GM12878 (cell line): ENCODE data around the gene MLKL. TPM values are rescaled to one million over a fixed set of nuclear protein-coding genes. Genes with fewer than 3 reads are reported as not detected.

Experiments
- ATAC-seq: fragments of 200-7000 bp; cut with Tn5 transposase; 3 replicates; pipeline ENCODE4 v1.9.1; 2020; ENCODE audit warnings: mild to moderate bottlenecking, moderate library complexity
- BruUV-seq: library from RNA; stranded (reverse); fragments of 400-500 nt; replicated peaks from 2 replicates; lab custom pipeline; 2021; lab: Mats Ljungman, UMichigan
- CTCF ChIA-PET: fragments of 300-600 bp; sonication (Branson Sonifier 250); formaldehyde crosslinking; extraction: SDS; loops from one replicate; lab custom pipeline; 2021; ENCODE audit warnings: inconsistent platforms; lab: Yijun Ruan, JAX
- POLR2A ChIA-PET: fragments of 350-600 bp; formaldehyde crosslinking; extraction: SDS; loops from one replicate; lab custom pipeline; 2021; ENCODE audit warnings: inconsistent platforms; lab: Charles Lee
- RAD21 ChIA-PET: fragments of 300-600 bp; sonication (Branson Sonifier 250); formaldehyde crosslinking; loops from one replicate; lab custom pipeline; 2023; ENCODE audit warnings: antibody characterized with exemption; ENCODE audit not compliant: unreplicated experiment; lab: Charles Lee
- SMC1A ChIA-PET: fragments of 300-600 bp; sonication (Branson Sonifier 250); formaldehyde crosslinking; loops from one replicate; lab custom pipeline; 2023; ENCODE audit not compliant: unreplicated experiment, uncharacterized antibody; lab: Charles Lee
- DNase-seq: peaks from one replicate; pipeline ENCODE4 v3.0.0-alpha.2; 2011; ENCODE audit warnings: low read depth, low spot score
- FAIRE-seq: peaks from 3 replicates; lab custom pipeline; 2011; peaks lifted over from hg19 to GRCh38; lab: Jason Lieb, UNC
- H2AFZ ChIP-seq: 2 replicates; pipeline ENCODE4 v1.6.0; 2011; ENCODE audit warnings: low read depth, low read length, control low read depth; ENCODE audit not compliant: control insufficient read depth
- H3K27ac ChIP-seq: 2 replicates; pipeline ENCODE4 v1.5.1; 2011; ENCODE audit warnings: control low read depth; ENCODE audit not compliant: control insufficient read depth, insufficient read depth
- H3K27me3 ChIP-seq, 2 experiments: replicated peaks in 1 of 2; 2 replicates each; pipeline versions ENCODE4 v1.6.0 to v1.6.1; 2011; ENCODE audit warnings: low read length in 1 of 2; ENCODE audit not compliant: control insufficient read depth in 2 of 2, insufficient read depth in 2 of 2
- H3K36me3 ChIP-seq, 2 experiments: 2 replicates each; pipeline ENCODE4 v1.5.1; 2011; ENCODE audit warnings: low read length in 1 of 2; ENCODE audit not compliant: control insufficient read depth in 2 of 2, insufficient read depth in 2 of 2
- H3K4me1 ChIP-seq: 2 replicates; pipeline ENCODE4 v1.6.1; 2011; ENCODE audit warnings: mild to moderate bottlenecking, low read length, moderate library complexity, mixed read lengths; ENCODE audit not compliant: control insufficient read depth, insufficient read depth
- H3K4me2 ChIP-seq: 2 replicates; pipeline ENCODE4 v1.6.0; 2011; ENCODE audit warnings: control low read depth; ENCODE audit not compliant: control insufficient read depth, insufficient read depth
- H3K4me3 ChIP-seq: fragments of 200-600 bp; sonication (generic); 2 replicates; pipeline ENCODE4 v1.5.1; 2016
- H3K79me2 ChIP-seq: 2 replicates; pipeline ENCODE4 v1.6.0; 2011; ENCODE audit warnings: low read length; ENCODE audit not compliant: control insufficient read depth, insufficient read depth
- H3K9ac ChIP-seq: 2 replicates; pipeline ENCODE4 v1.8.0; 2011; ENCODE audit warnings: low read length, control low read depth, mixed read lengths; ENCODE audit not compliant: control insufficient read depth, insufficient read depth
- H3K9me3 ChIP-seq: replicated peaks from 3 replicates; pipeline ENCODE4 v1.5.1; 2011; ENCODE audit warnings: mild to moderate bottlenecking, low read length; ENCODE audit not compliant: control insufficient read depth, insufficient read depth
- H4K20me1 ChIP-seq: 2 replicates; pipeline ENCODE4 v1.6.0; 2011; ENCODE audit not compliant: control insufficient read depth, insufficient read depth
- CTCF ChIP-seq, 3 experiments: IDR thresholded peaks in 2 of 3; conservative IDR thresholded peaks in 1 of 3; 2 replicates each; pipeline ENCODE4 v1.5.1; 2011; ENCODE audit warnings: low read depth in 3 of 3, low read length in 3 of 3, mild to moderate bottlenecking in 3 of 3, control low read depth in 2 of 3, moderate library complexity in 2 of 3, inconsistent platforms in 1 of 3, mixed read lengths in 1 of 3; ENCODE audit not compliant: control insufficient read depth in 2 of 3, insufficient read depth in 1 of 3; ENCODE audit errors: extremely low read depth in 1 of 3
- MAX ChIP-seq: IDR thresholded peaks from 2 replicates; pipeline ENCODE4 v1.6.1; 2012; ENCODE audit warnings: low read depth, low read length, improper control_type of control experiment
- NFYB ChIP-seq: IDR thresholded peaks from 2 replicates; pipeline ENCODE4 v1.6.1; 2011; ENCODE audit warnings: low read depth, mild to moderate bottlenecking, low read length, improper control_type of control experiment, moderate library complexity; ENCODE audit not compliant: insufficient read depth
- NR2C2 ChIP-seq: IDR thresholded peaks from 2 replicates; pipeline ENCODE4 v1.6.1; 2011; ENCODE audit warnings: borderline replicate concordance, low read depth; ENCODE audit not compliant: control insufficient read depth, insufficient read length
- POLR2AphosphoS5 ChIP-seq: IDR thresholded peaks from 2 replicates; pipeline ENCODE4 v1.6.1; 2011; ENCODE audit warnings: mild to moderate bottlenecking, low read length, inconsistent platforms
- SRF ChIP-seq, 2 experiments: IDR thresholded peaks; 2 replicates each; pipeline ENCODE4 v1.6.1; 2011; ENCODE audit warnings: low read depth in 2 of 2, low read length in 2 of 2, mild to moderate bottlenecking in 1 of 2, moderate library complexity in 1 of 2
- ZNF274 ChIP-seq: IDR thresholded peaks from one replicate; pipeline ENCODE4 v1.8.0; 2011; ENCODE audit not compliant: insufficient read length, insufficient read depth
- ZZZ3 ChIP-seq: IDR thresholded peaks from 2 replicates; pipeline ENCODE4 v1.6.1; 2011; ENCODE audit warnings: low read depth; ENCODE audit not compliant: control insufficient read depth, insufficient read length
- WGBS: methylation state at CpG from one replicate; pipeline ENCODE4 v1.1.6; 2016; ENCODE audit warnings: low lambda C conversion rate; ENCODE audit not compliant: insufficient replicate concordance, insufficient coverage; ENCODE audit errors: missing lambda C conversion rate; 5-methylcytosine and 5-hydroxymethylcytosine counted together
- in situ Hi-C: fragments of 300-500 bp; cut with MboI; formaldehyde crosslinking; loops from 9 replicates; pipeline ENCODE4 v1.14.3; 2018; ENCODE audit warnings: mixed read lengths
- intact Hi-C: fragments of 100-400 bp; cut with micrococcal nuclease; formaldehyde crosslinking; loops from one replicate; pipeline ENCODE4 v1.14.2; 2022; ENCODE audit not compliant: unreplicated experiment
- polyA plus RNA-seq, 11 experiments: library from polyadenylated mRNA; depleted of rRNA in 4 of 11; unstranded in 6 of 11; stranded (reverse) in 5 of 11; fragments of >200 nt; fragmentation: Nextera tagmentation in 4 of 11; fragmentation: Illumina TruSeq in 1 of 11; extraction: Ambion mirVana in 4 of 11; extraction: Trizol in 1 of 11; gene quantifications; 1 replicate in 1 of 11; 2 replicates in 10 of 11; pipeline versions ENCODE4 v1.2.1 to v1.2.3, GENCODE V29; 2011 to 2016; ENCODE audit warnings: inconsistent platforms in 2 of 11, missing spikeins in 2 of 11, low read depth in 1 of 11
- total RNA-seq, 4 experiments: library from RNA; depleted of rRNA in 3 of 4; stranded (reverse); fragments of >200 nt in 3 of 4; fragmentation: Illumina TruSeq in 1 of 4; extraction: Trizol in 1 of 4; gene quantifications; 2 replicates each; pipeline versions ENCODE4 v1.2.1 to v1.2.3, GENCODE V29; 2013 to 2021

Gene MLKL
- total and polyA plus RNA-seq, 10 of the 15 experiments (the other 5 are each of a cell fraction or from before 2014, with no cell fraction given), result 3.8 to 14.5 (median 11.2) TPM

- Histone ChIP-seq H3K4me1 (no peaks in the 10 kb centered on the region), H2AFZ (no peak overlapping the region), H3K4me2 (no peak overlapping the region), H3K9me3 (no peaks in the 10 kb centered on the region), H3K36me3 (no peaks in the 10 kb centered on the region; a peak in 1 of 4 replicates), H4K20me1 (no peaks in the 10 kb centered on the region), H3K4me3 (no peak overlapping the region), H3K27me3 (no peaks in the 10 kb centered on the region), H3K27ac (no peak overlapping the region), H3K9ac (no peak overlapping the region), H3K79me2 (no peaks in the 10 kb centered on the region)
- no peak for FAIRE-seq
- ChIA-PET SMC1A (no interaction called here), CTCF (no interaction called here), RAD21 (no interaction called here), POLR2A (interaction anchor here (0.7 kb wide), 1 partner anchor 89 kb away, joined by 4 read pairs; no protein-coding TSS in a partner anchor)
- no TSS peak for BruUV-seq
- ATAC-seq, result no peak
- in situ Hi-C loops (no loop called here), intact Hi-C loops (no loop called here)
- no peak for DNase-seq
- WGBS, result 90% methylated on average over 1 of the region's 3 CpGs
- no peak for TF ChIP-seq NR2C2
- TF ChIP-seq ZNF274, result no peak
- TF ChIP-seq ZZZ3, result no peak
- no peak for TF ChIP-seq NFYB
- TF ChIP-seq POLR2AphosphoS5, result no peak
- TF ChIP-seq SRF (IDR thresholded peaks at IDR 0.05; ENCODE audit: low read depth in 2 of 2, low read length in 2 of 2), result no peak
- TF ChIP-seq MAX, result no peak
- no peak for TF ChIP-seq CTCF (IDR thresholded peaks at IDR 0.05 in 2 of 3, conservative IDR thresholded peaks at IDR 0.05 in 1 of 3; ENCODE audit: control insufficient read depth in 2 of 3, extremely low read depth in 1 of 3, insufficient read depth in 1 of 3, low read depth in 3 of 3, low read length in 3 of 3)
Measured at GRCh38 chr16:74673876-74674275, 26.8 kb downstream of the MLKL start.
